ENCODE measurements around the gene PARP4.
"Not testable (repeated sequence)": the region's sequence is repeated elsewhere in the genome, so short reads cannot be mapped to it uniquely, and the experiment has no call there.

Gene PARP4

DNA sequence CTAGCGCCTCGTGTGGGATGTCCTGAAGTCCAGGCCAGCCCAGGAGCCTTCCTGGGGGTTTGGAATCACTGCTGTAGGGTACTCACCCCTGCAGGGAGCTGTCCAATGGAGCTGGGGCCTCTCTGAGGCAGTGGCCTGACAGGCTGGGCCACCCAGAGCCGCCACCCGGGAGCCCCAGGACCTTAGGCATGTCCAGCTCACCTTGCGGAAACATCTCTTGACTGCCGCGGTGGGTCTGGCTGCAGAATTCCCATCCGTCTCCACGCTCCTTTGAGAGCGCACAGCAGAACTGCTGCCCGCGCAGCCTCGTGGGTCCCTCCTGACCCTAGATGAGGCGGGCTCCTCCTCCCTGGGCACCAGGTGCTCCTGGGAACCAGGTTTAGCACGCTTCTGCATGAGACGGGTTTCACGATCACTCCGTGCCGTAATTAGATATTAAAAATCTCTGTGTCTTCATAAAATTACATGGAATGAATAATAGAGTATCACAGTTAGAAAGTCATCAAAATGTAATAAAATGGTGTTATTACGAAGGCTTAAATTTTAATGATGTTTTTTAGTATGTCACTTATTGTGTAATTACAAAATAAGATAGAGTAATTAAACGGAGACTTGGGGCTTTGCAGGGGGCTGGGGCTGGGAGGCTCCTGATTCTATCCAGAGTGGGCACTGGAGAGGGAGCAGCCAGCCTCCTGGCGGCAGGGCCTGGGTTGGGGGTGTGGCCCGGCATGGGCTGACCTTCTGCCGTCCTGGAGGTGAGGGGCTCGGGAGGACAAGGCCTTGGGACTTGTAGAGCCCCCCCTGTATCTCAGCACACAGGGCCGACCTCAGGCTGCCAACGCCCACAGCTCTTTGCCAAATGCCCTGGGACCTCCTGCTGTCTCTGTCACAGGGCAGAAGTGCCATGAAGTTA is 120.6 kb downstream of the PARP4 start:
- not testable (repeated sequence) for H3K27me3 ChIP-seq (ENCODE audit: insufficient read depth, poor library complexity, severe bottlenecking); H3K4me3 ChIP-seq (replicated peaks; ENCODE audit: insufficient read depth, low read length); H3K27ac ChIP-seq (replicated peaks); DNase-seq (ENCODE audit: low read depth in 1 of 2, low spot score in 1 of 2)

GRCh38 chr13:24390795-24391194 is 121.8 kb downstream of the PARP4 start:
- H3K27me3 ChIP-seq (ENCODE audit: insufficient read depth, poor library complexity, severe bottlenecking); DNase-seq (ENCODE audit: low read depth in 1 of 2, low spot score in 1 of 2); H3K27ac ChIP-seq (replicated peaks); H3K4me3 ChIP-seq (replicated peaks; ENCODE audit: insufficient read depth, low read length): not testable (repeated sequence)

DNA sequence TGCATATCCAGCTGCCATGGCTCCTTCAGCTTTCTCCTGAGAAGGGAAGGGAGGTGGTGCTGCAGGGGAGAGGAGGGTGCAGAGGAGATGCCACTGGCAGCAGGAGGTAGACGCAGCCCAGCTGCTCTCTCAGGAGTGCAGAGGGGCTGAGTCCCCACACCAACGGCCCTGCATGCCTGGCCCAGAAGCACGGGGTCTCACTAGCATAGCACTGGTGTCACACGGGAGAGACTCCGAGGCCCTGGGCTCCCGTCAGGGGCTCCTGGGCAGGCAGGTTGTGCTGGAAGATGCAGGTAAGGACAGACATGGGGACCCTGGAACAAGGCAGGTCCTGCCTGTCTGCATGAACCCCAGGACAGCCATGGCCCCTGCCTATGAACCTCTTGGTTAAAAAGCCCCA is 123.1 kb downstream of the PARP4 start:
- H3K4me3 ChIP-seq (replicated peaks; ENCODE audit: insufficient read depth, low read length) = no peak overlapping the region
- DNase-seq (ENCODE audit: low read depth in 1 of 2, low spot score in 1 of 2) = no peak
- H3K27ac ChIP-seq (replicated peaks) = no peak overlapping the region
- TF ChIP-seq SPI1 (IDR thresholded peaks at IDR 0.05; ENCODE audit: borderline replicate concordance, low read depth) = no peak
- TF ChIP-seq, protein P1, sequence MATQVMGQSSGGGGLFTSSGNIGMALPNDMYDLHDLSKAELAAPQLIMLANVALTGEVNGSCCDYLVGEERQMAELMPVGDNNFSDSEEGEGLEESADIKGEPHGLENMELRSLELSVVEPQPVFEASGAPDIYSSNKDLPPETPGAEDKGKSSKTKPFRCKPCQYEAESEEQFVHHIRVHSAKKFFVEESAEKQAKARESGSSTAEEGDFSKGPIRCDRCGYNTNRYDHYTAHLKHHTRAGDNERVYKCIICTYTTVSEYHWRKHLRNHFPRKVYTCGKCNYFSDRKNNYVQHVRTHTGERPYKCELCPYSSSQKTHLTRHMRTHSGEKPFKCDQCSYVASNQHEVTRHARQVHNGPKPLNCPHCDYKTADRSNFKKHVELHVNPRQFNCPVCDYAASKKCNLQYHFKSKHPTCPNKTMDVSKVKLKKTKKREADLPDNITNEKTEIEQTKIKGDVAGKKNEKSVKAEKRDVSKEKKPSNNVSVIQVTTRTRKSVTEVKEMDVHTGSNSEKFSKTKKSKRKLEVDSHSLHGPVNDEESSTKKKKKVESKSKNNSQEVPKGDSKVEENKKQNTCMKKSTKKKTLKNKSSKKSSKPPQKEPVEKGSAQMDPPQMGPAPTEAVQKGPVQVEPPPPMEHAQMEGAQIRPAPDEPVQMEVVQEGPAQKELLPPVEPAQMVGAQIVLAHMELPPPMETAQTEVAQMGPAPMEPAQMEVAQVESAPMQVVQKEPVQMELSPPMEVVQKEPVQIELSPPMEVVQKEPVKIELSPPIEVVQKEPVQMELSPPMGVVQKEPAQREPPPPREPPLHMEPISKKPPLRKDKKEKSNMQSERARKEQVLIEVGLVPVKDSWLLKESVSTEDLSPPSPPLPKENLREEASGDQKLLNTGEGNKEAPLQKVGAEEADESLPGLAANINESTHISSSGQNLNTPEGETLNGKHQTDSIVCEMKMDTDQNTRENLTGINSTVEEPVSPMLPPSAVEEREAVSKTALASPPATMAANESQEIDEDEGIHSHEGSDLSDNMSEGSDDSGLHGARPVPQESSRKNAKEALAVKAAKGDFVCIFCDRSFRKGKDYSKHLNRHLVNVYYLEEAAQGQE (IDR thresholded peaks at IDR 0.05; ENCODE audit: insufficient replicate concordance, low read depth) = no peak
- no peak for TF ChIP-seq POLR2AphosphoS5 (IDR thresholded peaks at IDR 0.05; ENCODE audit: low read depth)
- no peak for TF ChIP-seq GABPA (IDR thresholded peaks at IDR 0.05; ENCODE audit: low read depth)
- no peak for TF ChIP-seq CTCF (IDR thresholded peaks at IDR 0.05; ENCODE audit: insufficient read depth, low read length)
- H3K27me3 ChIP-seq (ENCODE audit: insufficient read depth, poor library complexity, severe bottlenecking) = no peaks in the 10 kb centered on the region

DNA sequence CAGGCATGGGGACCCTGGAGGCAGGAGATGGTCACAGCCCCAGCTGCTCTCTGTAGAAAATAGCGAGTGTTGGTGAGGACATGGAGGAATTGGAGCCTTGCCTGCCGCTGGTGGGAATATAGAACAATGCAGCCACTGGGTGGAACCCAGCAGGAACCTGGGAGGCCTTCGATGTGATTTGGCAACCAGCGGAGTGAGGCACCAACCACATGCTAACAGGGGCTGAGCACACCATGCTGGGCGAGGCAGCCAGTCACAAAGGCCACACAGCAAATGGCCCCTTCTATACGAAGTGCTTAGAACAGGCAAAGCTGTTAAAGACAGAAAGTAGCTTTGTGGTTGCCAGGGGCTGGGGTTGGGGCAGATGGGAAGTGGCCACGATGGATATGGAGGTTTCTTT is 123.8 kb downstream of the PARP4 start:
- not testable (repeated sequence) for DNase-seq (ENCODE audit: low read depth in 1 of 2, low spot score in 1 of 2); H3K27me3 ChIP-seq (ENCODE audit: insufficient read depth, poor library complexity, severe bottlenecking); H3K27ac ChIP-seq (replicated peaks); H3K4me3 ChIP-seq (replicated peaks; ENCODE audit: insufficient read depth, low read length)

- Histone ChIP-seq H3K27me3 (ENCODE audit: insufficient read depth, poor library complexity, severe bottlenecking) (no peaks in the 10 kb centered on the region), H3K27ac (replicated peaks) (no peak overlapping the region), H3K4me3 (replicated peaks; ENCODE audit: insufficient read depth, low read length) (no peak overlapping the region)
- DNase-seq (ENCODE audit: low read depth in 1 of 2, low spot score in 1 of 2) = no peak
- TF ChIP-seq GABPA (IDR thresholded peaks at IDR 0.05; ENCODE audit: low read depth) (no peak), SPI1 (IDR thresholded peaks at IDR 0.05; ENCODE audit: borderline replicate concordance, low read depth) (no peak), POLR2AphosphoS5 (IDR thresholded peaks at IDR 0.05; ENCODE audit: low read depth) (no peak), CTCF (IDR thresholded peaks at IDR 0.05; ENCODE audit: insufficient read depth, low read length) (no peak)
- TF ChIP-seq, protein P1 (IDR thresholded peaks at IDR 0.05; ENCODE audit: insufficient replicate concordance, low read depth) = no peak
These were observed 125.5 kb downstream of the PARP4 start for GRCh38 chr13:24386816-24387708.

All from HL-60 (cell line).